ENCODE results near the gene HSPB7.

HSPB7 gene

DNA sequence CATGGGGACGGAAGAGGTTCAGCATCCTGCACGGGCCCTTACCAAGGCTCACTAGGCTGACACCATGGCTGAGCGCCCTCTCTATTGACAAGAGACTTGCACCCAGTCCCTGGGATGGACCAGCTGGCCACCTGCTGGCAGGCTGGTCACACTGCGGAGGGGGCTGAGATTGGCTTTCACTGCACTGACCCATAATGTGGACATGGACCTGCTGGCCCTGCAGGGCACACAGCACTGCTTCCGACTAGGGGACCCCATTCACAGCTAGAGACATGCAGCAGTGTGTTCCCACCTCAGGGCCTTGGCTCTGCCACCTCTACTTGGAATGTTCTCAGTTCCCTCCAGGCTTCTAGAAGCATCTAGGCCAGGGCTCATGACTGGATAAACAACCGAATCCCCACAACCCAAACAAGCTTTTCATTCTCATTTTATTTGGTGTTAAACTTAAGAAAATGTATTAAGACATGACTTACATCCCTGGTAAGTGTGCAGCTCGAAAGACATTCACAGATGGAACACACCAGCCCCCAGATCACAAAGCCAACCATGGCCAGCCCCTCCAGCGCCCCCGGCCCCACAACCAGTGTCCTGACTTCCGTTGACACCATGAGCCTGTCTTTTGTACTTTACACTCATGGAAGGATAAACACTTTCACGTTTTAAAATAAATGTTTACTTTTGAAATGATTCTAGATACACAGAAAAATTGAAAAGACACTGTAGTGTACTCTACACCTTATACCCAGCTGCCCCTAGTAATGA, 23.1 kb downstream of the HSPB7 start:
- Histone ChIP-seq H3K79me1 (ENCODE audit: low read length) (no peaks in the 10 kb centered on the region), H2BK12ac (ENCODE audit: low read length) (no peak overlapping the region), H3K14ac (ENCODE audit: low read length) (no peak overlapping the region), H3K4ac (ENCODE audit: low read depth, low read length) (no peak overlapping the region), H3K18ac (ENCODE audit: low read length) (no peak overlapping the region), H4K91ac (ENCODE audit: low read depth, low read length) (no peak overlapping the region), H3K9ac (ENCODE audit: low read length) (no peak overlapping the region), H3K36me3 (ENCODE audit: control insufficient read depth in 1 of 2, insufficient read depth in 2 of 2, low read length in 2 of 2) (no peaks in the 10 kb centered on the region), H2BK5ac (ENCODE audit: low read depth, low read length, poor library complexity) (no peak overlapping the region), H2AK5ac (ENCODE audit: low read length) (no peak overlapping the region), H3K4me2 (ENCODE audit: low read length) (no peak overlapping the region), H4K8ac (ENCODE audit: low read depth, low read length) (no peak overlapping the region), H4K12ac (ENCODE audit: low read depth, low read length) (no peak overlapping the region), H3K27me3 (ENCODE audit: insufficient read depth, low read length) (no peaks in the 10 kb centered on the region), H3K27ac (ENCODE audit: low read depth, low read length) (no peak overlapping the region), H3K79me2 (ENCODE audit: control insufficient read depth, insufficient read depth, low read length, poor library complexity) (no peaks in the 10 kb centered on the region), H2AFZ (ENCODE audit: insufficient read depth, low read length, poor library complexity) (no peak overlapping the region), H3K9me3 (ENCODE audit: insufficient read depth, low read depth, low read length) (peaks cover 7% of the 10 kb centered on the region), H2BK120ac (ENCODE audit: insufficient read depth, low read length, poor library complexity) (no peak overlapping the region), H3K23ac (ENCODE audit: low read length) (no peak overlapping the region), H3K4me1 (ENCODE audit: control insufficient read depth in 1 of 2, insufficient read depth in 2 of 2, low read length in 2 of 2) (peaks cover 6 to 12% of the 10 kb centered on the region in 2 experiments), H3K4me3 (ENCODE audit: low read depth, low read length) (no peak overlapping the region)
- WGBS (ENCODE audit: extremely low coverage, insufficient coverage, insufficient read length): no CpG with 5 or more reads among the region's 11 CpGs
- peak; percentile 66 to 82 for DNase-seq

DNA sequence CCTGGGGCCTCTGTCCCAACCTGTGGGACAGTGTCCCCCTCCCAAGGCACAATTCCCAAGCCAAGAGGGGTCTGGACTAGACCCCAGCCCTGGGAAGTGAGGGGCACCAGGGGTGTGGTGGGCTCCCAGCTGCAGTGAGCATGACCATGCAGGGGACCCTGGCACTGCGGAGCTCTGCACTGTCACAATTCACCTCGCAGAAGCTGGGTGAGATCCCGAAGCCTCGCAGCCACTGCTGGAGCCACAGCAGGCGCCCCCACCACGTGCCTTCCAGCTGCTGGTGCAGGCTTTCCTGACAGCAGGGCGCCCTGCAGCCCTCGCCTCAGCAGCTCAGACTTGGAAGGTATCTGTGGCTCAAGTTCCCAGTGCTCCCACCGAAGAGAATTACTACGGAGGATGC, 23.8 kb downstream of the HSPB7 start:
- Histone ChIP-seq H3K4me3 (ENCODE audit: low read depth, low read length) (no peak overlapping the region), H3K27ac (ENCODE audit: low read depth, low read length) (no peak overlapping the region), H4K8ac (ENCODE audit: low read depth, low read length) (no peak overlapping the region), H3K18ac (ENCODE audit: low read length) (no peak overlapping the region), H3K79me2 (ENCODE audit: control insufficient read depth, insufficient read depth, low read length, poor library complexity) (no peaks in the 10 kb centered on the region), H4K12ac (ENCODE audit: low read depth, low read length) (no peak overlapping the region), H2AFZ (ENCODE audit: insufficient read depth, low read length, poor library complexity) (no peak overlapping the region), H3K9ac (ENCODE audit: low read length) (no peak overlapping the region), H4K91ac (ENCODE audit: low read depth, low read length) (no peak overlapping the region), H2BK12ac (ENCODE audit: low read length) (no peak overlapping the region), H3K27me3 (ENCODE audit: insufficient read depth, low read length) (no peaks in the 10 kb centered on the region), H3K9me3 (ENCODE audit: insufficient read depth, low read depth, low read length) (peaks cover 7% of the 10 kb centered on the region), H3K23ac (ENCODE audit: low read length) (no peak overlapping the region), H3K36me3 (ENCODE audit: control insufficient read depth in 1 of 2, insufficient read depth in 2 of 2, low read length in 2 of 2) (no peaks in the 10 kb centered on the region), H3K4me2 (ENCODE audit: low read length) (no peak overlapping the region), H3K4ac (ENCODE audit: low read depth, low read length) (no peak overlapping the region), H2AK5ac (ENCODE audit: low read length) (no peak overlapping the region), H3K14ac (ENCODE audit: low read length) (no peak overlapping the region), H3K79me1 (ENCODE audit: low read length) (no peaks in the 10 kb centered on the region), H3K4me1 (ENCODE audit: control insufficient read depth in 1 of 2, insufficient read depth in 2 of 2, low read length in 2 of 2) (peaks cover 6 to 12% of the 10 kb centered on the region in 2 experiments), H2BK5ac (ENCODE audit: low read depth, low read length, poor library complexity) (no peak overlapping the region), H2BK120ac (ENCODE audit: insufficient read depth, low read length, poor library complexity) (no peak overlapping the region)
- DNase-seq: no peak
- WGBS (ENCODE audit: extremely low coverage, insufficient coverage, insufficient read length): no CpG with 5 or more reads among the region's 10 CpGs

DNA sequence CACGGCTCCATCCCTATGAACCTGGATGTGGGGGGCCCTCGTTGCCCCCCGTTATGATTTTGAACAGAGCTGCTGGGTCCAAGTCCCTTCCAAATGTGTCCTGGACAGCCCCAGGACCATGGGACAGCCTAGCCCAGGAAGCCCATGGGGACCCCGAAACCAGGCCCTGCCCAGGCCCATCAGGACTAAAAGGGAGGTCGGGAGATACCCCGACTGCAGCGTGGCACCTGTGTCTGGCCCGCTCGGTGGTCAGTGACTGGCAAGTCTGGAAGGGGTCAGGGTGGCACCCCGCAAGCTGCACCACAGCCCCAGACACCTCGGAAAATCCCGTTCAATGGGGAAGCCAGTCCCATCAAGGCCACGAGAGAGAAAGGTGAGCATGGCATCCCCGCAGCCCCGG, 24.2 kb downstream of the HSPB7 start:
- Histone ChIP-seq H3K9ac (ENCODE audit: low read length) (no peak overlapping the region), H3K4me1 (ENCODE audit: control insufficient read depth in 1 of 2, insufficient read depth in 2 of 2, low read length in 2 of 2) (peaks cover 6 to 12% of the 10 kb centered on the region in 2 experiments)
- WGBS (ENCODE audit: extremely low coverage, insufficient coverage, insufficient read length): no CpG with 5 or more reads among the region's 15 CpGs

DNA sequence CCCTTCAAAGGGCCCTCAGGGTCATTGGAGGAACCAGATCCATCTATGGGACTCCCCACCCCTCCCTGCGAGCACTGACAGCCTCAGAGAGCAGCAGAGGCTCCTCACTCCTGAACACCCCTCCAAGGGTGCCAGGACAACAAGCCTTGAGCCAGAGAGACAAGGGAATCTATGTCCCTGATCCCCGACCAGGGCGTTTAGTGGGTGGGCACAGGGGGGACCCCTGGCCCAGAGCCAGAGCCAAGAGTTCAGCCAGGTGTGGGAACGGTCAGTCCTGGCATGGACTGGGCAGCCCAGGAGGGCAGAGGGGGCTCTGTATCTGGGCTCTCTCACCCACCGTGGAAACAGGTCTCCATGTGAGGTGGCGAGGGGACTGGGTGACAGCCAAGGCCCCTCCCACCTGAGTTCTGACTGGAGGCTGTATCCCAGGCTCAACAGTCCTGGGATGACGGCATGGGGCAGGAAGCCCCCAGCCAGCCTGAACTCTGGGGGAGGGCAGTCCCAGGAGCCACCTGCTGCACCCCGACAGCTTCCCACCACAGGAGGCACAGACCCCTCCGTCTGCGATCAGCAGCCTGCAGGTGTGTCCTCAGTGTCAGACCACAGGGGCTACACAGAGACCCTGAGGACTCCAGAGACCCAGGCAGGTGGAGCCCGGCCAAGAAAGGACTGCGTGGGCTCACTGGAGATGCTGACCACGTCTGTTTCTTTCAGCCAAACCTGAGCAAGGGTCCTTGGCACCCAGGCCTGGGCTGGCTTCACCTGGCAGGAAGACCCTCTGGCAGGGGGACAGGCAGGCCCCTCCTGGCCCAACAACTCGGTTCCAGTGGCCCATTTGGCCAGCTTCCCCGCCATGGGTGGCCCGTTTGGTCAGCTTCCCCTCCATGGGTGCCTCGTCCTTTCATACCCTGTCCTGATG, 25.0 kb downstream of the HSPB7 start:
- no peak for DNase-seq
- no peak overlapping the region for H3K18ac ChIP-seq (ENCODE audit: low read length)
- no peak overlapping the region for H3K4me3 ChIP-seq (ENCODE audit: low read depth, low read length)
- H2AFZ ChIP-seq (ENCODE audit: insufficient read depth, low read length, poor library complexity): no peak overlapping the region
- no peak overlapping the region for H2BK5ac ChIP-seq (ENCODE audit: low read depth, low read length, poor library complexity)
- H3K79me1 ChIP-seq (ENCODE audit: low read length): no peaks in the 10 kb centered on the region
- H3K4ac ChIP-seq (ENCODE audit: low read depth, low read length): no peak overlapping the region
- H3K36me3 ChIP-seq (ENCODE audit: control insufficient read depth in 1 of 2, insufficient read depth in 2 of 2, low read length in 2 of 2): no peaks in the 10 kb centered on the region
- no peak overlapping the region for H3K23ac ChIP-seq (ENCODE audit: low read length)
- WGBS (ENCODE audit: extremely low coverage, insufficient coverage, insufficient read length): no CpG with 5 or more reads among the region's 17 CpGs
- no peak overlapping the region for H2BK12ac ChIP-seq (ENCODE audit: low read length)
- no peak overlapping the region for H4K8ac ChIP-seq (ENCODE audit: low read depth, low read length)
- H3K9me3 ChIP-seq (ENCODE audit: insufficient read depth, low read depth, low read length): peaks cover 6% of the 10 kb centered on the region
- peaks cover 4 to 6% of the 10 kb centered on the region in 2 experiments for H3K4me1 ChIP-seq (ENCODE audit: control insufficient read depth in 1 of 2, insufficient read depth in 2 of 2, low read length in 2 of 2)
- no peak overlapping the region for H3K9ac ChIP-seq (ENCODE audit: low read length)
- no peaks in the 10 kb centered on the region for H3K79me2 ChIP-seq (ENCODE audit: control insufficient read depth, insufficient read depth, low read length, poor library complexity)
- H2AK5ac ChIP-seq (ENCODE audit: low read length): no peak overlapping the region
- H2BK120ac ChIP-seq (ENCODE audit: insufficient read depth, low read length, poor library complexity): no peak overlapping the region
- H3K27ac ChIP-seq (ENCODE audit: low read depth, low read length): no peak overlapping the region
- no peak overlapping the region for H4K91ac ChIP-seq (ENCODE audit: low read depth, low read length)
- H3K4me2 ChIP-seq (ENCODE audit: low read length): no peak overlapping the region
- H3K14ac ChIP-seq (ENCODE audit: low read length): no peak overlapping the region
- no peak overlapping the region for H4K12ac ChIP-seq (ENCODE audit: low read depth, low read length)
- no peaks in the 10 kb centered on the region for H3K27me3 ChIP-seq (ENCODE audit: insufficient read depth, low read length)

More for the DNA sequence above, 24.2 kb downstream of the HSPB7 start:
- H3K4me3 ChIP-seq (ENCODE audit: low read depth, low read length): no peak overlapping the region
- no peak for DNase-seq
- no peak overlapping the region for H3K23ac ChIP-seq (ENCODE audit: low read length)
- H4K12ac ChIP-seq (ENCODE audit: low read depth, low read length): no peak overlapping the region
- H2BK5ac ChIP-seq (ENCODE audit: low read depth, low read length, poor library complexity): no peak overlapping the region
- no peak overlapping the region for H2BK12ac ChIP-seq (ENCODE audit: low read length)
- H3K27ac ChIP-seq (ENCODE audit: low read depth, low read length): no peak overlapping the region
- no peak overlapping the region for H2AK5ac ChIP-seq (ENCODE audit: low read length)
- H2AFZ ChIP-seq (ENCODE audit: insufficient read depth, low read length, poor library complexity): no peak overlapping the region
- no peak overlapping the region for H3K14ac ChIP-seq (ENCODE audit: low read length)
- H3K79me2 ChIP-seq (ENCODE audit: control insufficient read depth, insufficient read depth, low read length, poor library complexity): no peaks in the 10 kb centered on the region
- no peak overlapping the region for H4K8ac ChIP-seq (ENCODE audit: low read depth, low read length)
- H3K36me3 ChIP-seq (ENCODE audit: control insufficient read depth in 1 of 2, insufficient read depth in 2 of 2, low read length in 2 of 2): no peaks in the 10 kb centered on the region
- no peaks in the 10 kb centered on the region for H3K27me3 ChIP-seq (ENCODE audit: insufficient read depth, low read length)
- H3K9me3 ChIP-seq (ENCODE audit: insufficient read depth, low read depth, low read length): peaks cover 7% of the 10 kb centered on the region
- no peak overlapping the region for H3K4me2 ChIP-seq (ENCODE audit: low read length)
- no peak overlapping the region for H4K91ac ChIP-seq (ENCODE audit: low read depth, low read length)
- no peak overlapping the region for H3K4ac ChIP-seq (ENCODE audit: low read depth, low read length)
- no peak overlapping the region for H3K18ac ChIP-seq (ENCODE audit: low read length)
- no peak overlapping the region for H2BK120ac ChIP-seq (ENCODE audit: insufficient read depth, low read length, poor library complexity)
- H3K79me1 ChIP-seq (ENCODE audit: low read length): no peaks in the 10 kb centered on the region
